ENCODE measurements around the gene TLCD3A. TPM values are rescaled to one million over a fixed set of nuclear protein-coding genes. Genes with fewer than 3 reads are reported as not detected.
"Not testable (repeated sequence)": the region's sequence is repeated elsewhere in the genome, so short reads cannot be mapped to it uniquely, and the experiment has no call there.

Gene TLCD3A
- total and polyA plus RNA-seq, 10 of the 15 experiments (the other 5 are each of a cell fraction or from before 2014, with no cell fraction given): 2.9 to 29.7 (median 17.8) TPM

DNA sequence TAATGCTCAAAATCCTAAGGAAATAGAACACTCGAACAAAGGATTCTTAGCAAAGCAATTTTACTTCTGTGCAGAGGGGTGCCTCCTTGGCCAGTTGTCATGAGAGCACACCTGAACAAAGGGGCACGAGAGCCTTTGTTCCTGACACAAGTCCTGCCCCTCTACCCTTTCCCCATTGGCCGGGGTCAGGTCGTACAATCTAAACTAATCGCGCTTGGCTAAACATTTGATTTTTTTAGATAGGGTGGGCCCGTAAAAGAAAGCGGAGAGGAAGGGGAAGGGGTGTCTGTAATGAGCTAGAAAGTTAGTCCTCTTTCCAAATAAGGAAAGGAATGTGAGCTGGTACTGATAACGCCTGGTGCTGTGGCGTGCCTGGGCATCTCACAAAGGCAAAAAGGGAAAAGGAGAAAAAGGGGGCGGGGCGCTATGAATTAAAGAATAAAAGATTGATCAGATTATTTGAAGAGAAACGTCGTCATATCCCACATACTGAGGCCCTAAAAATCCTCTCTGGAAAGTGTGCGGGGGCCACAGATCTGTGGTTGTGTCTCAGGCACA lies 23.7 kb downstream of the TLCD3A start:
- ATAC-seq; H3K27me3 ChIP-seq (replicated peaks in 1 of 2; ENCODE audit: control insufficient read depth in 2 of 2, insufficient read depth in 2 of 2, low read length in 1 of 2); H3K27ac ChIP-seq (ENCODE audit: control insufficient read depth, insufficient read depth); H3K4me2 ChIP-seq (ENCODE audit: control insufficient read depth, insufficient read depth); H3K79me2 ChIP-seq (ENCODE audit: control insufficient read depth, insufficient read depth, low read length); FAIRE-seq; intact Hi-C loops (cut with micrococcal nuclease; ENCODE audit: unreplicated experiment); DNase-seq (ENCODE audit: low read depth, low spot score); H3K36me3 ChIP-seq (ENCODE audit: control insufficient read depth in 2 of 2, insufficient read depth in 2 of 2, low read length in 1 of 2); H2AFZ ChIP-seq (ENCODE audit: control insufficient read depth, low read depth, low read length); H3K9me3 ChIP-seq (replicated peaks; ENCODE audit: control insufficient read depth, insufficient read depth, low read length); H3K4me1 ChIP-seq (ENCODE audit: control insufficient read depth, insufficient read depth, low read length); BruUV-seq (replicated peaks); in situ Hi-C loops (cut with MboI); SMC1A ChIA-PET (ENCODE audit: uncharacterized antibody, unreplicated experiment); H3K9ac ChIP-seq (ENCODE audit: control insufficient read depth, insufficient read depth, low read length); RAD21 ChIA-PET (ENCODE audit: unreplicated experiment); H4K20me1 ChIP-seq (ENCODE audit: control insufficient read depth, insufficient read depth); H3K4me3 ChIP-seq: not testable (repeated sequence)
- ChIA-PET CTCF (interaction anchor here (0.6 to 1.6 kb wide), 2 partner anchors 26 to 344 kb away, joined by 3 read pairs; partner anchors contain the start of genes GLOD4 and MRM3), POLR2A (interaction anchor here (0.6 kb wide), 1 partner anchor 233 kb away, joined by 4 read pairs; no protein-coding TSS in a partner anchor)
- 90% methylated on average over 15 of the region's 15 CpGs for WGBS (ENCODE audit: insufficient coverage, insufficient replicate concordance, low lambda C conversion rate, missing lambda C conversion rate)

DNA sequence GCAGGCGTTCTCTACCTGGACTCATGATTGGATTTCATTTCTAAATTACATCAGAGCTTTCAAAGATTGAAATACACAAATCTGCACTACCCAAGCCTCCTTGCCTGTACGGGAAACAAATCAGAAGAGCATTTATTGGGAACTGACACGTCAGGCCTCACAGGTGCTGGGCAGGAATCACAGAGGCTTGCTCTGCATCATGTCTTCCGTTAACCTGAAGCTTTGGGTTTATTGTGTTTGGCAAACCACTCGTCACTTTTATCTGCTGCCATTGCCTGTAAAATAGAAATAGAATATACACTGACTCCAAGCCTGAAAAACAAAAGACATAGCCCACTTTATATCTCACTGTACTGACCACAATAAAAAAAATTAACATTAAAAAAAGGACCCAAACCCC lies 27.6 kb downstream of the TLCD3A start:
- ChIA-PET CTCF (interaction anchor here (1.2 to 1.3 kb wide), 2 partner anchors 20 to 236 kb away, joined by 3 read pairs; partner anchors contain the start of gene TIMM22), POLR2A (no interaction called here), RAD21 (ENCODE audit: unreplicated experiment) (no interaction called here), SMC1A (ENCODE audit: uncharacterized antibody, unreplicated experiment) (interaction anchor here (0.6 kb wide), 1 partner anchor 230 kb away, joined by 4 read pairs; no protein-coding TSS in a partner anchor)
- Histone ChIP-seq H3K4me3 (no peak overlapping the region), H2AFZ (ENCODE audit: control insufficient read depth, low read depth, low read length) (no peak overlapping the region), H3K27me3 (replicated peaks in 1 of 2; ENCODE audit: control insufficient read depth in 2 of 2, insufficient read depth in 2 of 2, low read length in 1 of 2) (no peaks in the 10 kb centered on the region), H3K4me1 (ENCODE audit: control insufficient read depth, insufficient read depth, low read length) (no peaks in the 10 kb centered on the region), H3K79me2 (ENCODE audit: control insufficient read depth, insufficient read depth, low read length) (no peaks in the 10 kb centered on the region), H3K9ac (ENCODE audit: control insufficient read depth, insufficient read depth, low read length) (no peak overlapping the region), H4K20me1 (ENCODE audit: control insufficient read depth, insufficient read depth) (no peaks in the 10 kb centered on the region), H3K9me3 (replicated peaks; ENCODE audit: control insufficient read depth, insufficient read depth, low read length) (no peaks in the 10 kb centered on the region), H3K36me3 (ENCODE audit: control insufficient read depth in 2 of 2, insufficient read depth in 2 of 2, low read length in 1 of 2) (peaks cover 2% of the 10 kb centered on the region in 2 experiments), H3K4me2 (ENCODE audit: control insufficient read depth, insufficient read depth) (no peak overlapping the region), H3K27ac (ENCODE audit: control insufficient read depth, insufficient read depth) (no peak overlapping the region)
- 88% methylated on average over 5 of the region's 5 CpGs for WGBS (ENCODE audit: insufficient coverage, insufficient replicate concordance, low lambda C conversion rate, missing lambda C conversion rate)
- FAIRE-seq (no peak), ATAC-seq (no peak), DNase-seq (ENCODE audit: low read depth, low spot score) (no peak)
- BruUV-seq (replicated peaks): no TSS peak
- in situ Hi-C loops (cut with MboI): no loop called here
- no peak for TF ChIP-seq ZNF274 (IDR thresholded peaks at IDR 0.05; ENCODE audit: insufficient read depth, insufficient read length)
- no peak for TF ChIP-seq BRCA1 (IDR thresholded peaks at IDR 0.05; ENCODE audit: low read depth, low read length)
- TF ChIP-seq, protein P1, sequence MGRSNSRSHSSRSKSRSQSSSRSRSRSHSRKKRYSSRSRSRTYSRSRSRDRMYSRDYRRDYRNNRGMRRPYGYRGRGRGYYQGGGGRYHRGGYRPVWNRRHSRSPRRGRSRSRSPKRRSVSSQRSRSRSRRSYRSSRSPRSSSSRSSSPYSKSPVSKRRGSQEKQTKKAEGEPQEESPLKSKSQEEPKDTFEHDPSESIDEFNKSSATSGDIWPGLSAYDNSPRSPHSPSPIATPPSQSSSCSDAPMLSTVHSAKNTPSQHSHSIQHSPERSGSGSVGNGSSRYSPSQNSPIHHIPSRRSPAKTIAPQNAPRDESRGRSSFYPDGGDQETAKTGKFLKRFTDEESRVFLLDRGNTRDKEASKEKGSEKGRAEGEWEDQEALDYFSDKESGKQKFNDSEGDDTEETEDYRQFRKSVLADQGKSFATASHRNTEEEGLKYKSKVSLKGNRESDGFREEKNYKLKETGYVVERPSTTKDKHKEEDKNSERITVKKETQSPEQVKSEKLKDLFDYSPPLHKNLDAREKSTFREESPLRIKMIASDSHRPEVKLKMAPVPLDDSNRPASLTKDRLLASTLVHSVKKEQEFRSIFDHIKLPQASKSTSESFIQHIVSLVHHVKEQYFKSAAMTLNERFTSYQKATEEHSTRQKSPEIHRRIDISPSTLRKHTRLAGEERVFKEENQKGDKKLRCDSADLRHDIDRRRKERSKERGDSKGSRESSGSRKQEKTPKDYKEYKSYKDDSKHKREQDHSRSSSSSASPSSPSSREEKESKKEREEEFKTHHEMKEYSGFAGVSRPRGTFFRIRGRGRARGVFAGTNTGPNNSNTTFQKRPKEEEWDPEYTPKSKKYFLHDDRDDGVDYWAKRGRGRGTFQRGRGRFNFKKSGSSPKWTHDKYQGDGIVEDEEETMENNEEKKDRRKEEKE (IDR thresholded peaks at IDR 0.05): no peak
- no peak for TF ChIP-seq CBX3 (IDR thresholded peaks at IDR 0.05; ENCODE audit: borderline replicate concordance, low read depth)
- TF ChIP-seq SPI1 (IDR thresholded peaks at IDR 0.05; ENCODE audit: borderline replicate concordance, insufficient read depth, low read depth, low read length): no peak
- TF ChIP-seq, protein P2, sequence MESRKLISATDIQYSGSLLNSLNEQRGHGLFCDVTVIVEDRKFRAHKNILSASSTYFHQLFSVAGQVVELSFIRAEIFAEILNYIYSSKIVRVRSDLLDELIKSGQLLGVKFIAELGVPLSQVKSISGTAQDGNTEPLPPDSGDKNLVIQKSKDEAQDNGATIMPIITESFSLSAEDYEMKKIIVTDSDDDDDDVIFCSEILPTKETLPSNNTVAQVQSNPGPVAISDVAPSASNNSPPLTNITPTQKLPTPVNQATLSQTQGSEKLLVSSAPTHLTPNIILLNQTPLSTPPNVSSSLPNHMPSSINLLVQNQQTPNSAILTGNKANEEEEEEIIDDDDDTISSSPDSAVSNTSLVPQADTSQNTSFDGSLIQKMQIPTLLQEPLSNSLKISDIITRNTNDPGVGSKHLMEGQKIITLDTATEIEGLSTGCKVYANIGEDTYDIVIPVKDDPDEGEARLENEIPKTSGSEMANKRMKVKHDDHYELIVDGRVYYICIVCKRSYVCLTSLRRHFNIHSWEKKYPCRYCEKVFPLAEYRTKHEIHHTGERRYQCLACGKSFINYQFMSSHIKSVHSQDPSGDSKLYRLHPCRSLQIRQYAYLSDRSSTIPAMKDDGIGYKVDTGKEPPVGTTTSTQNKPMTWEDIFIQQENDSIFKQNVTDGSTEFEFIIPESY (IDR thresholded peaks at IDR 0.05): no peak
- TF ChIP-seq KLF5 (IDR thresholded peaks at IDR 0.05; ENCODE audit: partially characterized antibody): no peak
- intact Hi-C loops (cut with micrococcal nuclease; ENCODE audit: unreplicated experiment): no loop called here
